22Rv1 (cell line): ENCODE measurements around the gene RAF1.

Source experiments
- CTCF ChIP-seq: fragments of 450-650 bp; IDR thresholded peaks from 2 replicates; pipeline ENCODE4 v1.5.1; 2017; ENCODE audit warnings: mild to moderate bottlenecking
- ZFX ChIP-seq: fragments of 450-650 bp; IDR thresholded peaks from 2 replicates; pipeline ENCODE4 v1.6.1; 2017; ENCODE audit warnings: antibody characterized with exemption, borderline replicate concordance

- TF ChIP-seq CTCF (no peak), ZFX (no peak)
Measured at GRCh38 chr3:12562451-12562850, 101.5 kb downstream of the RAF1 start.
